Glomerular visceral epithelial cell (primary cell): ENCODE results near the gene CD300LF.

Experiments
- DNase-seq: peaks from one replicate; pipeline ENCODE4 v3.0.0-alpha.2; 2016; ENCODE audit errors: extremely low spot score

Gene CD300LF

GRCh38 chr17:74729866-74730265 lies 17.1 kb upstream of the CD300LF start:
- no peak for DNase-seq

- DNase-seq: no peak
Observed at GRCh38 chr17:74729368-74729767, 16.6 kb upstream of the CD300LF start.

- DNase-seq: no peak
Observed at GRCh38 chr17:74728702-74729075, 16.0 kb upstream of the CD300LF start.

- no peak for DNase-seq
Observed at GRCh38 chr17:74728033-74728701, 15.4 kb upstream of the CD300LF start.

GRCh38 chr17:74725111-74725510 lies 12.4 kb upstream of the CD300LF start:
- no peak for DNase-seq

- DNase-seq: no peak
Observed at GRCh38 chr17:74723891-74724290, 11.2 kb upstream of the CD300LF start.

- DNase-seq: no peak
Observed at GRCh38 chr17:74722782-74723181, 10.1 kb upstream of the CD300LF start.

GRCh38 chr17:74720506-74720905 lies 7.8 kb upstream of the CD300LF start:
- DNase-seq: no peak

GRCh38 chr17:74715144-74715543 lies 2.4 kb upstream of the CD300LF start:
- DNase-seq: no peak

- DNase-seq: no peak
Observed at GRCh38 chr17:74713171-74713755, 540 bp upstream of the CD300LF start.

GRCh38 chr17:74712301-74712700 lies 422 bp downstream of the CD300LF start:
- DNase-seq: no peak

- DNase-seq: no peak
Observed at GRCh38 chr17:74711058-74711824, 1.5 kb downstream of the CD300LF start.

- DNase-seq: no peak
Observed at GRCh38 chr17:74704544-74704943, 8.2 kb downstream of the CD300LF start.

- DNase-seq: no peak
Observed at GRCh38 chr17:74703311-74703710, 9.4 kb downstream of the CD300LF start.

GRCh38 chr17:74702116-74702871 lies 10.4 kb downstream of the CD300LF start:
- no peak for DNase-seq

GRCh38 chr17:74699236-74699635 lies 13.5 kb downstream of the CD300LF start:
- no peak for DNase-seq

- no peak for DNase-seq
Observed at GRCh38 chr17:74698069-74698468, 14.7 kb downstream of the CD300LF start.

- no peak for DNase-seq
Observed at GRCh38 chr17:74697515-74697914, 15.2 kb downstream of the CD300LF start.

GRCh38 chr17:74695629-74696028 lies 17.1 kb downstream of the CD300LF start:
- no peak for DNase-seq

GRCh38 chr17:74694081-74694480 lies 18.6 kb downstream of the CD300LF start:
- no peak for DNase-seq

GRCh38 chr17:74691151-74691550 lies 21.6 kb downstream of the CD300LF start:
- DNase-seq: no peak

- no peak for DNase-seq
Observed at GRCh38 chr17:74690409-74690825, 22.3 kb downstream of the CD300LF start.
